ENCODE measurements around the gene GRB10. TPM values are rescaled to one million over a fixed set of nuclear protein-coding genes. Genes with fewer than 3 reads are reported as not detected.
"Not testable (repeated sequence)": the region's sequence is repeated elsewhere in the genome, so short reads cannot be mapped to it uniquely, and the experiment has no call there.

GRB10 gene
- total RNA-seq, 1 donor from 2014 or later = 32.3 TPM

DNA sequence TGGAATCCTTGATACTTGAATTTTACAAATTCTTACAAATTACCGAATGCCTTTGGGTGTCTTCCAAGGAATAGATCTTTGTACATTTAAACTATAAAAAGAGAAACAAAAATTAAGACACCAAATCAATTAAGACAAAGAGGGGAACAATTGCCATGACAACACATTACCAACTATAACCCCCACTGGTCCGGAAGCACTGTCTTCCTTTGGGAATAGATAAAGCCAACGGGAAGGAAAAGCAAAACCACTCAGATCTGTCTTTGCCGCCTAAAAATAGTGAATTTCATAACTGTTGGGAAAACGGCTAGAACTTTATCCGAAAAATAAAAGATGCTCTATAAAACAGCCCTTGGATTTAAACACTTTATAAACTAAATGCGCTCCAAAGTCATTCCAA lies 37.4 kb downstream of the GRB10 start:
- no peak for DNase-seq (ENCODE audit: low read depth)

- no peak for DNase-seq (ENCODE audit: low read depth)
Observed at GRCh38 chr7:50743893-50744292, 38.8 kb downstream of the GRB10 start.

GRCh38 chr7:50743016-50743415 lies 39.7 kb downstream of the GRB10 start:
- no peak for DNase-seq (ENCODE audit: low read depth)

DNA sequence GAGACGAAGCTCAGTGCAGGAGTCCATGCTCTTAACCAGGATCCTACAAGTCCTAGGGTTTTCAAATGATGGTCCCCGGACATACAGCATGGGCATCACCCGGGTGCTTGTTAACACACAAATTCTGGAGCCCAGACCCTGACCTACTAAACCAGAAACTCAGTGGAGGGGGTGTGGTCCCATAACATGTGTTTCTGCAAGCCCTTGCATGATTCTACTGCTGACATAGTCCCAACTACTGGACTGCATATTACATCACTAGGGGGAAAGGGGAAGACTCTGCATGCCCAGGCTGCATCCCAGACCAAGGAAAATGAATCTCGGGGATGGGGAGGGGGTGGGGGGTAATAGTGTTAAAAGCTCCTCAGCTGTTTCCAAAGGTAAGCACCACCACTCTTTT lies 40.3 kb downstream of the GRB10 start:
- no peak for DNase-seq (ENCODE audit: low read depth)

DNA sequence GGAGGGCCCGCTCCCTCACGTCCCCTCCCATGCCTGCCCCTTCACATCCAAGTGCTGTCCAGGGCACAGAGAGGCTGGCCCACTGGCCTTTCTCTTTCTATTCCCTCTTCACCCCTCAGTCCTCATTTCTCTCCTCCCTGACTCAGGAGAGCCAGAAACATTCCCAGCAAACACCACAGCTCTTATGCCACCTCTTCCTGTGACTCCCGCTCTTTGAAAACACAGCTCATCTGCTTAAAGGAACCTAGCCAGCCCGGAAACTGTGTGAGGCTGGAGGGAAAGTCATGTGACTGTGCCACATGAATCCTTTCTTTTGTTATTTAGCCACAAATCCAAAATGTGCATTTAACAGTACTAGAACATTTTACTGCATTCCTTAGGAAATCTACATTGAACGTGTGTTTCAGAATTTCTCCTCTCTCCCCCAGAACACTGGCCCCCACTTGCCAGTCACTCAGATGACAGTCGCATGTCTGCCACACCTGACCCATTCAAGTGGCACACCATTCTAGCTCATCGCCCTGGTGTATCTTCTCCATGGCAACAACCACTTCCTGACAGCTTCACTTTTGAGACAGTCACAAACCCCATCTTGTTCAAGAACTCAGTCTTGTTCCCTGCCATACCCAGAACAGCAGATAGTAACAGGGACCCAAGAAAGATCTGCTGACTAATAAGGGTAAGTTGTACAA lies 42.8 kb downstream of the GRB10 start:
- DNase-seq (ENCODE audit: low read depth) = no peak

- no peak for DNase-seq (ENCODE audit: low read depth)
Observed at GRCh38 chr7:50738932-50739331, 43.8 kb downstream of the GRB10 start.

DNA sequence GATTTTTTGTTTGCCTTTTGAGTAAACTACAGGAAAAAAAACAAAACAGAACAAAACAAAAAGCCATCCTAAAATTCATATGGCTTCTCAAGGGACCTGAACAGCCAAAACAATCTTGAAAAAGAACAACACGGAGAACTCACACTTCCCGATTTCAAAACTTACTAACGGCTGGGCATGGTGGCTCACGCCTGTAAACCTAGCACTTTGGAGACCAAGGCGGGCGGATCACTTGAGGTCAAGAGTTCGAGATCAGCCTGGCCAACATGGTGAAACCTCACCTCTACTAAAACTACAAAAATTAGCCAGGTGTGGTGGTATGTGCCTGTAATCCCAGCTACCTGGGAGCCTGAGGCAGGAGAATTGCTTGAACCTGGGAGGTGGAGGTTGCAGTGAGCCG lies 46.9 kb downstream of the GRB10 start:
- not testable (repeated sequence) for DNase-seq (ENCODE audit: low read depth)

DNA sequence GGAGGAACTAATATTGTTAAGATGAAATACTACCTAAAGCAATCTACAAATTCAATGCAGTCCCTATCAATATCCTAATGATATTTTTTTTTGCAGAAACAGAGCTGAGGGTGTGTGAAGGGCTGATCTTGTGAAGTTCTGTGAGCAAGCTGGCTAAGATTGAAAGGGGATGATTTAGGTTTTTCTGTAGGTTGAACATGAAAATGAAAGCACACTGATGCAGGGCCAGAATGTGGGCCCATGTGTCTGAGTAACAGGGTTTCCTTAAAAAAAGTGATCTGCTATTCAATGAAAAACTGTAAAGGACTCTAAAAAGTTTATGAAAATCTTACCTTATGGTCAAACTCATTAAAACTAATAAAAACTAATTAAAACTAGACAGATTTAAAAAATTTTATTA lies 47.4 kb downstream of the GRB10 start:
- no peak for DNase-seq (ENCODE audit: low read depth)

- no peak for DNase-seq (ENCODE audit: low read depth)
Observed at GRCh38 chr7:50734246-50734645, 48.5 kb downstream of the GRB10 start.

DNA sequence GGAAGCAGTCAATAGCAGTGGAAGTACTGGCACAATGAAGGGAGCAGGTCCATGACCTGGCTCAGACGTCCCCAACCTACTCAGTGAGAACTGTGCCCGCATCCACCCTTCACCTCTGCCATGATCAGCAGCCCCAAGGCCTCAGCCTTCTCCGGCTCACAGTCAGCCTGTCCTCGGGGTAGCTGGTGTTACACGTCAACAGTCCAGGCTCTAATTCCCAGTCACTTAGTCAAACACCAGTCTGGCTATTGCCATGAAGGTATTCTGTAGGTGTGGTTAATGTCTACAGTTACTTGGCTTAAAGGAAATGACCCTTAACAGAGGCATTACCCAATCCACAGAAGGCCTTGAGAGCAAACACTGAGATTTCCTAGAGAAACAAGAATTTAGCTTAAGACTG lies 49.1 kb downstream of the GRB10 start:
- no peak for DNase-seq (ENCODE audit: low read depth)

DNA sequence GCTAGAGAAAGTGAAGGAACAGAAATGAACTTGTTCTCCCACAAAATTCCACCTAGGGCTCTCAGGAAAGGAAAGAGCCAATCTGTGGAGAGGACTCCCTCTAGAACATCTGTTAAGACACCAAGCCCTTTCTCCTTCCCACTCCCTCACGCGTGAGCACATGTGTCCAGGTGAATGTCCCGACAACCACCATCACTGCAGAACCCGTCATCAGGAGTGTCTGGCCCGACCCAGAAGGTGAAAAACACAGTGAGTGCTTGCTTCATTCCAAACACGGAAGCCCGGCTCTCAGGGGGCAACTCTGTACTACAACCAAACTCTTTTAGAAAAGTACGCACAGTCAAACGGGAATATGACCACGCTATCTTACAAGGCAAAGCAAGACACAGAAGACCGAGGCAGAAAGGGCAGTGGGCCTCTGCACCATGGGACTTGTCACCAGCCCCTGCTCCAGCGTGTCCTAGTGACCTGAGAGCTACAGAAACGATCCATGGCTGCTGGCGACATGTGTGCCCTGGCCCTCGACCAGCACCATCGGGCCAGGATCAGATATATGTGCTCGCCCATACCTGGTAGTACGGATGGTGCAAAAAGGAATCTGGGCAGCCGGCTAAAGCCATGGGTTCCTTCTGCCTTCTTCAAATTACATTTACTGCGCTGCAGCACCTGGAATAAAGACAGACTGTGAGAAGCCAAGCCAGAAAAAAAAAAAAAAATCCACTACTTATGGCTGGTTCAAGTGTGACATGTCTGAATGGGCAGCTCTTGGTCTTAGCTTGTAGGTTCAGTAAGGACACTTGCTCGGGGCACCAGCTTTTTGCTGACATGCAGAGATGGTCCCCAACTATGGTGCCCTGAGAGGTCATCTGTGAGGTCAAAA lies 50.8 kb downstream of the GRB10 start:
- no peak for DNase-seq (ENCODE audit: low read depth)

DNA sequence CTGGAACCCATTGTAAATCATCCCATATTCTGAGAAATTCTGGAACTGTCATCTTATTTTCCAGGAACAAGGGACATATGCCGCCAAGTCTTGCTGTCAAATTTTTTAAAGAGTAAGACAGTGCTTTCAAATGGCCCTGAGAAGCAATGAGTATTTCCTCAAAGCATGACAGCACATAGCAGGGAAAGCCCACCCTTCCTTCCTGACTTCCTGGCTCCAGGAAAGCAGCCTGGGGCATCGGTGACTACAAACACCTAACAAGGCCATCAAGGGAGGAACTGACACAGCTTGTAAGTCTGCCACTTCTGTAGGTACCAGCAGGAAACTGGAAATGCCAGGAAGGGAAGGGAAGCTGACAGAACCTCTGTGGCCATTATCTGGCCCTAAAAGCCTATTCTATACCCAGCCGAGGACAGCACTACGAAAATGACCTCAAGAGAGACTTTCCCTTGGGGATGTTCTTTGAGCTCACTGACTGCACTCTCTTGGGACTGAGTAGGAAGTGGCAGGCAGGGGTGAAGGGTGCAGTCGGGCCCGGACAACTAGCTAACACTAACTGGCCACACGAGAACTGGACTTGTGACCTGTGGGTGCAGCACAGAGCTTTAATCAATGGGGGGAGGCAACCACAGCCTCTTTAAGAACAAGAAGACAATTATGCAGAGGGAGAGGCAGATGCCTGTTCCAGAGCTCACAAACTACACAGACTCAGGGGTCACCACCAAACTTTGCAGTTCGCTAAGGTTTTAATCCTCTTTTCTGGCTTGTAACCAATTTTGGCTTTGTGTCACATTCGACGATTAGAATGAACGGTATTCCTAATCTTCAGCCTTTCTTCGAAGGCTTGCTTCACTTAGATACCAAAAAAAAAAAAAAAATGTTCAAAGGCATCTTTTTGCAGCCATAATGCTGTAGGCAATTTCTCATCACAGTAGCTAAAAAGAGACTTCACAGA lies 52.0 kb downstream of the GRB10 start:
- DNase-seq (ENCODE audit: low read depth) = no peak

GRCh38 chr7:50729962-50730361 lies 52.7 kb downstream of the GRB10 start:
- no peak for DNase-seq (ENCODE audit: low read depth)

DNA sequence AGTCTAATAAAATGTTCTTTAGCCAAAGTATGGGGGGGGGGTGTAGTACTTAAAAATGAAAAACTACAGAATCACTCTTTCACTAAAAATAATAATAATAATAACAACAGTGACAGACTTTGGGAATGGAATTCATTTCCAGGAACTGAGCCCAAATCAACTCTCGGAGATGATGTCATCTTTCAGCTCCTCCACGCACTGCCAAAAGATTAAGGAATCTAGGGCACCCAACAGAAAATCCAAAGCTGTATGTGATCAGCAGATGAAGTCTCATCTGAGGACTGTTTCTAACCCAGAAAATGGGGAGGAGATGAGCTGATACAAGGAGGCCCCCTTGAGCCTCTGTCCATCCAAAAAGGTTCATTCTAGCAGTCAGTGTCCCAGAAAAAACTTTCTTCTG lies 54.5 kb downstream of the GRB10 start:
- no peak for DNase-seq (ENCODE audit: low read depth)

DNA sequence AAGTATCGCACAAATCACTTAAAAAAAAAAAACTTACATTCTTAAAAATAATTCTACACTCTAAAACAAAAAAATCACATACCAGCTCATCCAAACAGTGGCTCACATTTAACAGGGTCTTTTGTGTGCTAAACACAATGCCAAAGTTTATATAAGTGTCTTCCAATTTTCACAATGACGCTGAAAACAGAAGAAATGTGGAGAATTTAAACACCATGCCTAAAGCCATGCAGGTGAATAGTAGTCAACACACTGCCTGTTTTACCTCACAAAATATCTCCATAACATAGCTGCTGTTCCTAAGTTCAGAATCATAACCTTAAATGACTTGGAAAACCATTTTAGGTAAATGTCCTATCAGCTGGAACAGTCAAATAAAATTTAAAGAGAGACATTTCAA lies 55.0 kb downstream of the GRB10 start:
- no peak for DNase-seq (ENCODE audit: low read depth)

GRCh38 chr7:50727072-50727471 lies 55.6 kb downstream of the GRB10 start:
- DNase-seq (ENCODE audit: low read depth) = no peak

- no peak for DNase-seq (ENCODE audit: low read depth)
Observed at GRCh38 chr7:50725774-50726173, 56.9 kb downstream of the GRB10 start.

GRCh38 chr7:50724526-50725520 lies 57.9 kb downstream of the GRB10 start:
- no peak for DNase-seq (ENCODE audit: low read depth)

DNA sequence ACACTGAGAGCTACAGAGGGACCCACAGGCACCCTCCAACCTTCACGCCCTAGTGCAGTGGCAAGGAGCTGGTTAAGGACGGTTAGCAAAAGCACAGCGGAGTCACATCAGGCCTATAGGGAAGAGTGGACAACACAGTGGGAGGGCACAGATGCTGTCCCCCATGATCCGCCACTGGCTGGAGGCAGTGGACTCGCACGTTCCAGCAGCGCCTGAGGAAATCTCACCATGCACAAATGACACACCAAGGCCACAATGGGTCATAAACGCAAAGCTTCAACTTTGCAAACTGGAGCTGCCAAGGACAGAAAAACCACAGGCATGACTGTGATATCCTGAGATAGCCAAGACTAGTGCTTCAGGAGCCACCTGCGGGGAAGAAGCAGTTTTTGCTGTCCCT lies 58.8 kb downstream of the GRB10 start:
- no peak for DNase-seq (ENCODE audit: low read depth)

DNA sequence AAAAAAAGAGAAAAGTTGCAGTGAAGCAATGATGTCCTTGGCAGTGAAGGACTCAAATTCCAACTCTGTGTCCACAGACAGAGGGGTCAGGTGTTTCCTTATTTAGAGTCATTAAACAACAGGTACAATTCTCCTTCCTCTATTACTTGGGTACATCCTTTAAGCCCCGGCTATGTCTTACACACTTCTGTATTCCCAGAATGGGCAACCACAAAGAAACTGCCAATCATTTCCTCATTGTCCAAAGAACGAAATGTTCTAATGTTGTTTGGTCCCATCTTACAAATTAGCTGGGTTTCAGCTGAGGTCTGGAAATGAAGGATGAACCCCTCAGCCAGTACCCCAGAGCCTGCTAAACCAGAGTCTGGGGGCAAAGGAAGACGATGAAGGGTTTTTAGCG lies 59.5 kb downstream of the GRB10 start:
- DNase-seq (ENCODE audit: low read depth) = no peak
